Measurements from ENCODE around the gene ADAMTSL3. TPM values are rescaled to one million over a fixed set of nuclear protein-coding genes. Genes with fewer than 3 reads are reported as not detected.

The ADAMTSL3 gene
- total RNA-seq, 1 donor from 2014 or later: not detected

DNA sequence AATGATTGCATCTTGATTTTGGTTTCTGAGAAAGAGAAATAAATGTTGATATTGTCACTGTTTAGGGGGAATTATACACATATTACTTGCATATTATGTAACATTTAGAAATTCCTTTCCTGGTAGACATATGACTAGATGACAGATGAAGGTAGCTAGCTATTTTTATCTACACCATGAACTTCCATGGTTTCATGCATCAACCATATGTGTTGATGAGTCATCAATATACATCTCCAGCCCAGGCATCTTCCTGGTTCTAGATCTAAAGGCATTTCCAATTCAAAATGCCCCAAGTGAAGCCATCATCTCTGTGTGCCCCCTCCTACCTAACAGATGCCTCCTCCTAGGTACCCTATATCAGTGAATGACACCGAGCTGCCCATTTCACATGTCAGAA lies 9.5 kb upstream of the ADAMTSL3 start:
- Mint-ChIP-seq H3K27me3 (ENCODE audit: insufficient read depth) (no peaks in the 10 kb centered on the region), H3K4me1 (ENCODE audit: low read depth) (no peaks in the 10 kb centered on the region), H3K9me3 (peaks cover 9% of the 10 kb centered on the region), H3K4me3 (no peak overlapping the region), H3K27ac (no peak overlapping the region), H3K36me3 (ENCODE audit: low read depth) (no peaks in the 10 kb centered on the region)
- intact Hi-C loops (cut with micrococcal nuclease): no loop called here
- DNase-seq (ENCODE audit: low spot score): no peak

DNA sequence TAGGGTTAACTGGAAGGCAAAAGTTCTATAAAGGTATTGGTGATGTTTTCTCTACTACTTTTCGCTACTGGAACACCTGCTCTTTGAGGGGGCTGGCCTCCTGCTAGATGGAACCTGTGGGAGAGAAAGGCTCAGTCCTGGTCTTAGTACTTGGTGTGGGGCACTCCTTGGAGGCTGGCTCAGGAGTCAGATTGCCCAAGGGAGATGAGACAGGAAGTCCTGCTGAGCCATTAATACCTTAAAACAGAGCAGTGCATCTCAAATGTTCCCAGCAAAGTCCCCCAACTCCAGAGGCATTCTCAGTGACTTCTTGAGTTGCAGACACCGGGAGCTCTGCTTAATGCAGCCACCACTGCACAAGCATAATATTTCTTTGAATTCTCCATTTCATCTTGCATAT lies 3.1 kb upstream of the ADAMTSL3 start:
- peaks cover 19% of the 10 kb centered on the region for H3K27me3 Mint-ChIP-seq (ENCODE audit: insufficient read depth)
- no peak overlapping the region for H3K4me3 Mint-ChIP-seq
- H3K36me3 Mint-ChIP-seq (ENCODE audit: low read depth): no peaks in the 10 kb centered on the region
- no peak overlapping the region for H3K27ac Mint-ChIP-seq
- H3K9me3 Mint-ChIP-seq: no peaks in the 10 kb centered on the region
- intact Hi-C loops (cut with micrococcal nuclease): no loop called here
- DNase-seq (ENCODE audit: low spot score): no peak
- H3K4me1 Mint-ChIP-seq (ENCODE audit: low read depth): no peaks in the 10 kb centered on the region

DNA sequence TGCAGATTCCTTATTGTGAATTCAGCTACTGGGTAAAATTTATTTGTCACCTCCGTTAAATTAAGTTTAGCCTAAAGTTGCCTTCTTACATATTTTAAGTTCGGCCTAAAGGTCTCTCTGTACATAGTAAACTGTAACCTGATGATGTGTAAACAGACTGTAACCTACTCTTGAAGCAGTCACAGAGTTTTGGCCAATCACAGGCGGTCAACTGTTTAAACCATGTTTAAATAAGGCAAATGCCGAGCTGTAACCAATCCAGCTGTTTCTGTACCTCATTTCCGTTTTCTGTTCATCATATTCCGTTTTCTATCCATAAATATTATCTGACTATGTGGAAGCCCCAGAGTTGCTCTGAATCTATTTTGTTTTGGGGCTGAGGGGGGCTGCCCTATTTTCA lies 2.4 kb upstream of the ADAMTSL3 start:
- no peak for DNase-seq (ENCODE audit: low spot score)
- H3K9me3 Mint-ChIP-seq: no peaks in the 10 kb centered on the region
- H3K4me1 Mint-ChIP-seq (ENCODE audit: low read depth): no peaks in the 10 kb centered on the region
- H3K4me3 Mint-ChIP-seq: no peak overlapping the region
- H3K27me3 Mint-ChIP-seq (ENCODE audit: insufficient read depth): peaks cover 23% of the 10 kb centered on the region
- intact Hi-C loops (cut with micrococcal nuclease): no loop called here
- H3K27ac Mint-ChIP-seq: no peak overlapping the region
- no peaks in the 10 kb centered on the region for H3K36me3 Mint-ChIP-seq (ENCODE audit: low read depth)

DNA sequence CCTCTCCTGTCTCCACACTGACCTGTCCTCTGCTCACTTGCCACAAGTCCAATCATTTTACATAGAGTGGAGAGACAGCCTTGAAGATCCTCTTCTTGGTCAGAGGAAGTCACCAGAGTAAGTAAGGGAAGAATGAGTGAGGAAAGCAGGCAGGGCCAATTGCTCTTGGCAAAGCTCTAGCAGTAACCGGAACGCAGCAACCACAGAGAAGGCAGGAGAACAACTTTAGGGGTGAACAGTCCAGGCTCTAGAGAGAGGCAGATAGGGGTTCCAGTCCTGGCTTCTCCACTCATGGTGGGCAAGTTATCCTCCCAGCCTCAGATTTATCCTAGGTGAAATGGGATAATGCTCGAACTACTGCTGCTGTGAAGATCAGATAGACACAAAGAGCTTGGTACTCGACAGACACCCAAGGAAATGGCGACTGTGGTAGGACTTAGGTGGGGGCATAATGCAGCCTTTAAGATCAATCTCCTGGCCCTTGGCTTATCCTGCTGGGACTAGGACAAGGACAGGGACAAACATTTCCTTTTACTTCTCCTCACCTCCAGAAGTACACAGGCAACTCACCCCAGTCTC lies 1.2 kb upstream of the ADAMTSL3 start:
- Mint-ChIP-seq H3K9me3 (no peaks in the 10 kb centered on the region), H3K27ac (no peak overlapping the region), H3K4me1 (ENCODE audit: low read depth) (no peaks in the 10 kb centered on the region), H3K27me3 (ENCODE audit: insufficient read depth) (peaks cover 27% of the 10 kb centered on the region), H3K4me3 (no peak overlapping the region), H3K36me3 (ENCODE audit: low read depth) (no peaks in the 10 kb centered on the region)
- no peak for DNase-seq (ENCODE audit: low spot score)
- intact Hi-C loops (cut with micrococcal nuclease): no loop called here

DNA sequence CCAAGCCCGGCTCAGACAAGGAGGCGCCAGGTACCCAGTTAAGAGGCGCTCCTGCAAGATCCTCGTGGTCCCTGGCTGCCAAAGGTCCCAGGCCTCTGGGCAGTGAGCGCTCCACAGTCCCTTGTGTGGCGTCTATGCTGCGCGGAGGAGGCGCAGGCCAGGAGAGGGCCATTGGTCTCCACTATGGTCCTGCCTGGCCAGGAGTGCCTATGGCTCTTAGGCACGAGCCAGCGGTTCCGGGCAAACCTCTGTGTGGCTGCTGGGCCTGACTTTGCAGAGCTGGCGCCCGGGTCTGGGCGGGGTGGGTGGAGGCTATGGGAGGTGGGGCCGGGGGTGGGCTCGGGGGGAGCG lies 660 bp upstream of the ADAMTSL3 start:
- Mint-ChIP-seq H3K27ac (no peak overlapping the region), H3K4me3 (no peak overlapping the region), H3K9me3 (no peaks in the 10 kb centered on the region), H3K4me1 (ENCODE audit: low read depth) (no peaks in the 10 kb centered on the region), H3K27me3 (ENCODE audit: insufficient read depth) (peaks cover 28% of the 10 kb centered on the region), H3K36me3 (ENCODE audit: low read depth) (no peaks in the 10 kb centered on the region)
- intact Hi-C loops (cut with micrococcal nuclease): no loop called here
- DNase-seq (ENCODE audit: low spot score): no peak

DNA sequence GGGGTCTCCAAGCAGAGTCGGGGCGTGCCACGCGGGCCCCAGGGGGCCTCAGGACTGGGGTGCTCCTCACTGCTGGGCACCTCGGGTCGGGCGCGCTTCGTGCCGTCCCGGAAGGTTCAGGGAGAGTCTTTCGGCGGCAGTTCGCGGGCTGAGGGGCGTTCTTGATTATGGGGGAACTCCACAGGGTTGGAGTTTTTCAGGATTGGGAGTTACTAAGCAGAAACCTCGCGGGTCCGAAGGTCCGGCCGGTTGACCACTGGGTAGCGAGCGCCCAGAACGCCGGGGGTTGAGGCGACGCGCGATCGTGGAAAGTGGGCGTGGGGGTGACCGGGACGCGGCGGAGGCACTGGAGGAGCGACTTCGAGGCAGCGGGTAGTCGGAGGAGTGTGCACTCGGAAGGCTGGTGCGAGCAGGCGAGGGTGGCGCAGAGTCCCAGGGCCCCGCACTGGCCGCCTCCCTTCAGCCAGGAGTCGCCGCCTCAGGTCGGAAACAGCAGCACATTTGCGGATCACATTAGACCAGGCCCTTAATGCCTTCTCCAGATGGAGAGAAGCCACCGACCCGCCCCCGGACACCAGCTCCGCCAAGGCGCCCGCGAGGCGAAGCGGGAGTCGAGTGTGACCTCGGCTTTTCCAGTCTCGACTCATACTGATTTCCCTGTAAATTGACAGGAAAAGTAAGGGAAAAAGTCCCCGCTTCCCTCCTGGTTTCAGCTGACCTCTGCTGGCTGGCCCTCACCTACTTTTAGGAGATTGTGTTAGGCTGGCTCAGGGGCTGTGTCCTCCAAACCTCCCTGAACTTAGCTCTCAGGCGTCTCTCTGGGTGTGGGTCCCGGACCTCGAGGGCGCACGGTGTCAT lies 685 bp downstream of the ADAMTSL3 start:
- no peaks in the 10 kb centered on the region for H3K4me1 Mint-ChIP-seq (ENCODE audit: low read depth)
- DNase-seq (ENCODE audit: low spot score): no peak
- no peaks in the 10 kb centered on the region for H3K36me3 Mint-ChIP-seq (ENCODE audit: low read depth)
- H3K27me3 Mint-ChIP-seq (ENCODE audit: insufficient read depth): peaks cover 28% of the 10 kb centered on the region
- no peak overlapping the region for H3K4me3 Mint-ChIP-seq
- H3K9me3 Mint-ChIP-seq: no peaks in the 10 kb centered on the region
- intact Hi-C loops (cut with micrococcal nuclease): no loop called here
- no peak overlapping the region for H3K27ac Mint-ChIP-seq

DNA sequence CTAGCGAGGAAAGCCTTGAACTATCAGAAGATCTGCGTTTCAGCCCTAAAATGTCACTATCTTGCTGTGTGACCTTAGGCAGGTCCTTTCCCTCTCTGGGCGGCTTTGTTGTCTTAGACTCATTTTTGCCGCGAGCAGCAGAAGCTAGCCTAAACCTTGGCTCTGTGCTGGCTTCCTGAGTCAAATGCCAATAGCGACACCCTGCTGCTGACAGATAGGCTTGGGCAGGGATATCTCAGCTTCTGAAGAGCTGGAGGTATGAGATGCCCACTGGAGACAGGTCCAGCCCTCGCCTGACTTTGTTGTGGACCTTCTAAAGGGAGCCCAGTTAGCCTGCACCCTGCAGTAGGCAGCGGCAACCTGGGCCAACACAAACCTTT lies 1.3 kb downstream of the ADAMTSL3 start:
- H3K4me3 Mint-ChIP-seq: no peak overlapping the region
- no peaks in the 10 kb centered on the region for H3K36me3 Mint-ChIP-seq (ENCODE audit: low read depth)
- H3K4me1 Mint-ChIP-seq (ENCODE audit: low read depth): no peaks in the 10 kb centered on the region
- no peaks in the 10 kb centered on the region for H3K9me3 Mint-ChIP-seq
- no peak overlapping the region for H3K27ac Mint-ChIP-seq
- no peak for DNase-seq (ENCODE audit: low spot score)
- peaks cover 28% of the 10 kb centered on the region for H3K27me3 Mint-ChIP-seq (ENCODE audit: insufficient read depth)
- intact Hi-C loops (cut with micrococcal nuclease): no loop called here

DNA sequence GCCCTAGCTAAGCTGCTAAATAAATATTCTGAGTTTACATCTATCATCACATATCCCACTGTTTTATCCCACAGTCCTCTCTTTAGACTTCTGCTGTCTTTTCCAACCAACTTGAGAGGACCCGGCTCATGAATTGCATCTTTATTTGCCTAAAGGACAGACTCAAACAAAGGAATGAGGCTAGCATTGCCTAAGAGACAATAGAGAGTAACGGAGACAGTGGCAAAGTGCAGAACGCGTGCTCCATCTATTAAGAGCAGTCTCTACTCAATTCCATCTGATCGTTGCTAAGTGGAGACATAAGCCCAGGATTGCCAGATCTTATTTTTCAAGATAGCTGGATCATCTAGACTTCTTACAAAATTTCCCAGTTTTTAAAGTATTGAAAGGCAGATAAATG lies 2.3 kb downstream of the ADAMTSL3 start:
- H3K27ac Mint-ChIP-seq: no peak overlapping the region
- H3K4me1 Mint-ChIP-seq (ENCODE audit: low read depth): no peaks in the 10 kb centered on the region
- H3K4me3 Mint-ChIP-seq: no peak overlapping the region
- intact Hi-C loops (cut with micrococcal nuclease): no loop called here
- DNase-seq (ENCODE audit: low spot score): no peak
- H3K36me3 Mint-ChIP-seq (ENCODE audit: low read depth): no peaks in the 10 kb centered on the region
- H3K9me3 Mint-ChIP-seq: no peaks in the 10 kb centered on the region
- peaks cover 28% of the 10 kb centered on the region for H3K27me3 Mint-ChIP-seq (ENCODE audit: insufficient read depth)

DNA sequence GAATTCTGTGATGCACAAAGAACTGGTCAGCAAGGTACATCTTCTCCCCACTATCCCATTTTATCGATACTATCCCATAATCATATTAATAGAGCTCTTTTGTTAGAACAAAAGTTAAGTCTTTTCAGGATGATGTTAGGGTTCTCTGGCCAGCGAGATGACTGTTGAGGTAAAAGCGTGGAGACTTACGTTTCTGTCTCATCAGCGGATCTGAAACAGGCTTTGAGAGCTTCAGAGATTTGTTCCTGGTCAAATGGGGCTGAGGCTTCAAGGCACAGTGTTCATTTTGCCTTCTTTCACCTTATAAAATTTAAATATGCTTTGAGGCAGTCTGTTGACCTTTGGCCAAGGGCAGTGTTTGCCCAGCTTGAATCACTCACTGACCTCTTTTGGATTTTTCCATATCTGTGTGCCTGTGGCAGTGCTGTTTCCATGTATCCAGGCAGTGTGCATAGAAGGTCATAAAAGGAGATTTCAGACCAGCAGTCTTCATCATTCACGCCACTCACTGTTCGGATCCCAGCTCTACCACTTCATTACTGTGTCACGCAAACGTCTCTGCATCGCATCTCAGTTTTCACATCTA lies 3.1 kb downstream of the ADAMTSL3 start:
- Mint-ChIP-seq H3K27ac (no peak overlapping the region), H3K36me3 (ENCODE audit: low read depth) (no peaks in the 10 kb centered on the region), H3K27me3 (ENCODE audit: insufficient read depth) (peaks cover 26% of the 10 kb centered on the region), H3K9me3 (no peaks in the 10 kb centered on the region), H3K4me1 (ENCODE audit: low read depth) (no peaks in the 10 kb centered on the region), H3K4me3 (no peak overlapping the region)
- DNase-seq (ENCODE audit: low spot score): no peak
- intact Hi-C loops (cut with micrococcal nuclease): no loop called here

DNA sequence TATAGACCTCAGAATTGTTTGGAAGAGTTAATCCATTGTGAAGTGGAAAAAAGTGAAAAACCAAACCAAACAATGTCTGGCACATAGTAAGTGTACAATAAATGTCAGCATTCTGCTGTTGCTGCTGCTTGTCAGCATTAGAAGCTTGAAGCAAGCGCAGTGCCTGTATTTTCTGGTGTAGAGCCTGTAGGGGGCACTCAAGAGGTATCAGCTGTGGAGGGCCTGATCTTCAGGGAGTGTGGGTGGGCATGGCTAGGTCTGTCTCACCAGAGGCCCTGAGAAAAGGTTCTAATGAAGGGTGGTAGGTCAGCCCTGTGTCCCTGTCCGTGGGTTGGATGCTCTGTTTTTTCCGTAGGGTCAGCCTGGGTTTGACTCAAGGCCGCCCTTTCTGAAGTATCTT lies 3.6 kb downstream of the ADAMTSL3 start:
- Mint-ChIP-seq H3K27me3 (ENCODE audit: insufficient read depth) (peaks cover 24% of the 10 kb centered on the region), H3K36me3 (ENCODE audit: low read depth) (no peaks in the 10 kb centered on the region), H3K4me3 (no peak overlapping the region), H3K27ac (no peak overlapping the region), H3K9me3 (no peaks in the 10 kb centered on the region), H3K4me1 (ENCODE audit: low read depth) (no peaks in the 10 kb centered on the region)
- intact Hi-C loops (cut with micrococcal nuclease): no loop called here
- DNase-seq (ENCODE audit: low spot score): no peak

DNA sequence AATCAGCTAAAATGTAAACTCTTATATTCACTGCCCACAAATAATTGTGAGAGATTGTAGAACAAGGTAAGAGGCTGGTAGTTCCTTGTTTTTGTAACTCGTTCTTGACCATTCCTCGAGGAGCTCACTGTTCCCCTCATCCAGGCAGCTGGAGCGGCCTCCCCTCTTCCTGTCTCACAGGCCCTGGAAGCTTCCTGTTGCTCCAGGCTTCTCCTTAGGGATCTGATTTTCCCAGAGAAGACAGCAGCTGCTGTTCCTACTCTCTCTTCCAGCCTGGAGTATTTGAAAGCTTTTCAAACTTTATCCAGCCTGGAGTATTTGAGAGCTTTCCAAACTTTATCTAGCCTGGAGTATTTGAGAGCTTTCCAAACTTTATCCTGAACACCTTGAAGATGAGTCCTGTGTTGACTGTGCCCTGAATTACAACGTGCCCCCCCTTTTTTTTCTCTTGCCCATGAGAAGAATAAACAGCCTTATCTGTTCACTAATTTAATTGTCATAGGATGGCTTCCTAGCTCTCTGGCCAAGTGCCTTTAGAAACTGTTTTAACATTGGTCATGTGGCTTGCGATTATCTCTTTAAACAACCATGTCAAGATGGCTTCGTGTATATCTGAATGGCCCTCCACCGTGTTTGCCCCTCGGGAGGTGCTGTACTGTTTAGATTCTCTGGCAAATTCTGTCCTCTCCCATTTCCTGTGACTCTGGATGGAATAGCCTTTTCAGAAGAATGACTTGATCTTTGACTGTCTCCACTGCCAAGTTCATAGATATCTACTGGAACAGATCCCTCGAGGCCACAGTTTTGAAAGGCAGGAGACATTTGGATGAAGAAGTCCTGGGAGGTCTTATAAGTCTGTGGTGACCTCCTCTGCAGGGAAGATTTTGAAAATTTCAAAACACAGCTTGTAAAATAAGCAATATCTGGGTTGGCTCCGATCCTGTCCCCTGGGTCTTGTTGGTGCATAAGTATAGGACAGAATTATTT lies 4.8 kb downstream of the ADAMTSL3 start:
- intact Hi-C loops (cut with micrococcal nuclease): no loop called here
- Mint-ChIP-seq H3K27me3 (ENCODE audit: insufficient read depth) (peaks cover 16% of the 10 kb centered on the region), H3K27ac (no peak overlapping the region), H3K4me1 (ENCODE audit: low read depth) (no peaks in the 10 kb centered on the region), H3K36me3 (ENCODE audit: low read depth) (no peaks in the 10 kb centered on the region), H3K4me3 (no peak overlapping the region), H3K9me3 (peaks cover under 1% of the 10 kb centered on the region)
- no peak for DNase-seq (ENCODE audit: low spot score)

DNA sequence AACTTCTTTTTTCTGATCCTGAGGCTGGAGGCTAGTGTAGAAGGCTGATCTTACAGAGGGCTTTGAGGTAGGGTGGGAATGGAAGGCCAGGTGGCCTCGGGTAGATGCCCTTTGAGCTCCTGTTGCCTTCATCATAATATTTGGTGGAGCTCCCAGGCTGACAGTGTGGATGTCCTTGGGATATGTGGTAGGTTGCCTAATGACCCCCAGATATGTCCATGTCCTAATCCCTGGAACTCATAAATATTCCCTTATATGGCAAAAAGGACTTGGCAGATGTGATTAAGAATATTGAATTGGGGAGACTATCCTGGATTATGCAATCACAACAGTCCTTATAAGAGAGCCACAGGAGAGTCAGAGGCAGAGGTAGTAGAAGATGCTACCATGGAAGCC lies 5.5 kb downstream of the ADAMTSL3 start:
- DNase-seq (ENCODE audit: low spot score): no peak
- Mint-ChIP-seq H3K27ac (no peak overlapping the region), H3K4me3 (no peak overlapping the region), H3K27me3 (ENCODE audit: insufficient read depth) (peaks cover 16% of the 10 kb centered on the region), H3K4me1 (ENCODE audit: low read depth) (no peaks in the 10 kb centered on the region), H3K36me3 (ENCODE audit: low read depth) (no peaks in the 10 kb centered on the region), H3K9me3 (peaks cover 3% of the 10 kb centered on the region)
- intact Hi-C loops (cut with micrococcal nuclease): no loop called here

DNA sequence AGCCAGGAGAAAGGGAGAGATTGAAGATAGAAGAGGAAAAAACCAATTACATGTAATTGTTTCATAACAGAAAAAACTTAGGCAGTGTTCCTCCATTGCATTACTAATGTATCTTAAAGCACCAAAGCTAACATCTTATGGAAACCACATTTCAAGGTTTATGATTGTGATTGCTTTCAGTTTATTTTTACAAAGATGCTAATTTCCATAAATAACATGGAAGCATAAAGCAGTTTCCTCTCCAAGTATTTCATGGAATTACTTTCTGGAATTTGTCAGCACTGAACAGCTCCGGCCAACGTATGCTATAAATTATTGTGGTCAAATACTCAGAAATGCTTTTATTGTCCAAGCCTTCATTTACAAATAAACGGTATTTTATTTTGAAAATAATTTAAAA lies 11.6 kb downstream of the ADAMTSL3 start:
- DNase-seq (ENCODE audit: low spot score): no peak
- no peak overlapping the region for H3K27ac Mint-ChIP-seq
- H3K9me3 Mint-ChIP-seq: peaks cover 3% of the 10 kb centered on the region

More for the DNA sequence above, 11.6 kb downstream of the ADAMTSL3 start:
- Mint-ChIP-seq H3K4me1 (ENCODE audit: low read depth) (no peaks in the 10 kb centered on the region), H3K36me3 (ENCODE audit: low read depth) (no peaks in the 10 kb centered on the region), H3K4me3 (no peak overlapping the region), H3K27me3 (ENCODE audit: insufficient read depth) (no peaks in the 10 kb centered on the region)
- intact Hi-C loops (cut with micrococcal nuclease): no loop called here

All from activated T-helper 1 cell treated with anti-CD3 and anti-CD28 coated beads, Interleukin-12 subunit alpha, Interleukin-12 subunit beta, Interleukin-2, Interleukin-4 antibody, amounts not matched to agents 30 ng/mL and 10 ng/mL and 1 ng/mL, durations not matched to agents 14 hours and 24 hours and 36 hours (primary cell).